HepG2 (cell line): ENCODE results near the gene GRAMD1A. TPM values are rescaled to one million over a fixed set of nuclear protein-coding genes. Genes with fewer than 3 reads are reported as not detected.

ENCODE experiments used
- ATRX ChIP-seq: sonication (generic); formaldehyde crosslinking; IDR thresholded peaks from 2 replicates; pipeline ENCODE4 v1.4.0; 2020; ENCODE audit warnings: missing genetic modification reagents, borderline replicate concordance
- CBFB ChIP-seq: sonication (generic); formaldehyde crosslinking; IDR thresholded peaks from 2 replicates; pipeline ENCODE4 v1.4.0; 2020; ENCODE audit warnings: missing genetic modification reagents
- GFI1 ChIP-seq: sonication (generic); formaldehyde crosslinking; IDR thresholded peaks from 2 replicates; pipeline ENCODE4 v1.5.0; 2020; ENCODE audit warnings: missing genetic modification reagents, mild to moderate bottlenecking, borderline replicate concordance
- KLF16 ChIP-seq, 2 experiments: sonication (generic) in 1 of 2; formaldehyde crosslinking in 1 of 2; IDR thresholded peaks; 2 replicates each; pipeline versions ENCODE4 v1.6.1 to v1.8.0; 2016 to 2023; ENCODE audit warnings: missing genetic modification reagents in 2 of 2, missing compliant biosample characterization in 1 of 2
- PHB2 ChIP-seq: fragments of 450-650 bp; IDR thresholded peaks from 2 replicates; pipeline ENCODE4 v1.6.1; 2018; ENCODE audit not compliant: partially characterized antibody
- PHF20 ChIP-seq: sonication (generic); formaldehyde crosslinking; IDR thresholded peaks from 2 replicates; pipeline ENCODE4 v1.5.0; 2020; ENCODE audit warnings: mild to moderate bottlenecking, missing genetic modification reagents
- TAF1 ChIP-seq: sonication (generic); formaldehyde crosslinking; IDR thresholded peaks from 2 replicates; pipeline ENCODE4 v1.4.0; 2020; ENCODE audit warnings: missing genetic modification reagents
- U2AF1 ChIP-seq: fragments of 200-400 bp; formaldehyde crosslinking; optimal IDR thresholded peaks from 2 replicates; pipeline ENCODE3; 2017; ENCODE audit warnings: mild to moderate bottlenecking, low read depth, low read length
- U2AF2 ChIP-seq: fragments of 200-400 bp; formaldehyde crosslinking; IDR thresholded peaks from 2 replicates; pipeline ENCODE4 v1.6.1; 2017; ENCODE audit warnings: low read depth, mild to moderate bottlenecking, low read length
- ZFP36L2 ChIP-seq: sonication (generic); formaldehyde crosslinking; IDR thresholded peaks from 2 replicates; pipeline ENCODE4 v1.4.0; 2020; ENCODE audit warnings: missing genetic modification reagents
- ZFP41 ChIP-seq: sonication (generic); formaldehyde crosslinking; IDR thresholded peaks from 2 replicates; pipeline ENCODE4 v1.4.0; 2020; ENCODE audit warnings: mild to moderate bottlenecking, missing genetic modification reagents, borderline replicate concordance
- ZNF296 ChIP-seq: sonication (generic); formaldehyde crosslinking; conservative IDR thresholded peaks from 2 replicates; pipeline ENCODE4 v1.5.0; 2020; ENCODE audit warnings: mild to moderate bottlenecking, missing genetic modification reagents
- ZNF569 ChIP-seq: sonication (generic); formaldehyde crosslinking; IDR thresholded peaks from 2 replicates; pipeline ENCODE4 v1.5.0; 2020; ENCODE audit warnings: mild to moderate bottlenecking, missing genetic modification reagents, moderate library complexity, borderline replicate concordance
- ZNF670 ChIP-seq: sonication (generic); formaldehyde crosslinking; IDR thresholded peaks from 2 replicates; pipeline ENCODE4 v1.8.0; 2022; ENCODE audit warnings: mild to moderate bottlenecking, missing genetic modification reagents, borderline replicate concordance
- polyA plus RNA-seq, 8 experiments: library from polyadenylated mRNA; depleted of rRNA in 3 of 8; stranded (reverse) in 7 of 8; unstranded in 1 of 8; fragments of >200 nt; fragmentation: Illumina TruSeq in 4 of 8; extraction: Trizol in 4 of 8; gene quantifications; 2 replicates each; pipeline versions ENCODE4 v1.2.1 to v1.2.3, GENCODE V29; 2011 to 2016; ENCODE audit warnings: low read depth in 4 of 8, missing spikeins in 1 of 8, mixed read lengths in 1 of 8; ENCODE audit not compliant: insufficient read depth in 1 of 8
- total RNA-seq, 5 experiments: library from RNA; depleted of rRNA; stranded (reverse); fragments of >200 nt; fragmentation: Illumina TruSeq; extraction: Trizol; gene quantifications; 2 replicates each; pipeline ENCODE4 v1.2.3, GENCODE V29; 2016; ENCODE audit warnings: low read depth in 1 of 5
- TF ChIP-seq, protein P1 (sequence below): sonication (generic); formaldehyde crosslinking; IDR thresholded peaks from 2 replicates; pipeline ENCODE4 v1.4.0; 2020; ENCODE audit warnings: missing genetic modification reagents
- TF ChIP-seq, protein P2 (sequence below): sonication (generic); formaldehyde crosslinking; IDR thresholded peaks from 2 replicates; pipeline ENCODE4 v1.5.0; 2020; ENCODE audit warnings: missing genetic modification reagents
- TF ChIP-seq, protein P3 (sequence below): IDR thresholded peaks from 2 replicates; pipeline ENCODE4 v1.6.1; 2016
- TF ChIP-seq, protein P4 (sequence below): sonication (generic); formaldehyde crosslinking; IDR thresholded peaks from 2 replicates; pipeline ENCODE4 v1.8.0; 2022; ENCODE audit warnings: missing genetic modification reagents, mild to moderate bottlenecking, moderate library complexity, borderline replicate concordance
- TF ChIP-seq, protein P5 (sequence below): sonication (generic); formaldehyde crosslinking; IDR thresholded peaks from 2 replicates; pipeline ENCODE4 v1.4.0; 2020; ENCODE audit warnings: missing genetic modification reagents
- TF ChIP-seq, protein P6 (sequence below): fragments of 450-650 bp; IDR thresholded peaks from 2 replicates; pipeline ENCODE4 v1.6.1; 2017

Gene GRAMD1A
- total and polyA plus RNA-seq, 2 of the 13 experiments (the other 11 are each of a cell fraction or from before 2014, with no cell fraction given) = 14.7 to 181 TPM

DNA sequence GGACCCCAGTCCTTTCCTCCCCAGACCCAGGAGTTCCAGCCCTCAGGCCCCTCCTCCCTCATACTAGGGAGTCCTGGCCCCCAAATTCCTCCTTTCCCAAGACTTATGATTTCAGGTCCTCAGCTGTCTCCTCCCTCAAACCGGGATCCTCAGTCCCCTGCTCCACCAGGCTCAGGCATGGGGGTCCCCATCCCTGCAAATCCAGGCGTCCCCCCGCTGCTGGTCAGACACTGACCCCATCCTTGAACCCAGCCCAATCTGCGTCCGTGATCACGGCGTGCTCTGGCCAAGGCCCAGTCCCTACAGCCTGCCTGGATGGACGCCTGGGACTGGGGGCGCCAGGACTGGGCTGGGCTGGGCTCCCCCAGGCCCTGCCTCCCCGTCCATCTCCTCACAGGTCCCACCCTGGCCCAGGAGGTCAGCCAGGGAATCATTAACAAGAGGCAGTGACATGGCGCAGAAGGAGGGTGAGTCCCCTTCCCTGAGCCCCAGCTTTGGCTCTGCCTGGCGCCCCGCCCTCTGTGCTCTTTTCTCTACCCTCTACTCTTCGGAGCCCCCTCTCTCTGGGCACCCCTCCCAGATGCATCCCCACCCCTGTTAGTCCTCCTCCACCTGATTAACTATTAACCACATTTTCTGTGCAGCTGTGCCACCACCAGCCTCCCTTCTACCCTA is 42.1 kb downstream of the GRAMD1A start (continued):
- TF ChIP-seq, protein P1, sequence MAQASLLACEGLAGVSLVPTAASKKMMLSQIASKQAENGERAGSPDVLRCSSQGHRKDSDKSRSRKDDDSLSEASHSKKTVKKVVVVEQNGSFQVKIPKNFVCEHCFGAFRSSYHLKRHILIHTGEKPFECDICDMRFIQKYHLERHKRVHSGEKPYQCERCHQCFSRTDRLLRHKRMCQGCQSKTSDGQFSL (CRISPR knock-in tag) = no peak
- TF ChIP-seq, protein P2, sequence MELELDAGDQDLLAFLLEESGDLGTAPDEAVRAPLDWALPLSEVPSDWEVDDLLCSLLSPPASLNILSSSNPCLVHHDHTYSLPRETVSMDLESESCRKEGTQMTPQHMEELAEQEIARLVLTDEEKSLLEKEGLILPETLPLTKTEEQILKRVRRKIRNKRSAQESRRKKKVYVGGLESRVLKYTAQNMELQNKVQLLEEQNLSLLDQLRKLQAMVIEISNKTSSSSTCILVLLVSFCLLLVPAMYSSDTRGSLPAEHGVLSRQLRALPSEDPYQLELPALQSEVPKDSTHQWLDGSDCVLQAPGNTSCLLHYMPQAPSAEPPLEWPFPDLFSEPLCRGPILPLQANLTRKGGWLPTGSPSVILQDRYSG (CRISPR knock-in tag) = no peak
- TF ChIP-seq PHB2 (no peak), ZNF296 (no peak), ZNF670 (no peak), ZFP41 (CRISPR knock-in tag) (no peak), U2AF1 (no peak), GFI1 (CRISPR knock-in tag) (no peak), ATRX (CRISPR knock-in tag) (no peak), ZNF569 (CRISPR knock-in tag) (no peak), KLF16 (CRISPR knock-in tag; IDR thresholded peaks at IDR 0.05) (peak in 1 of 2 experiments; percentile 50; a peak in 1 of 4 replicates), ZFP36L2 (CRISPR knock-in tag) (no peak), TAF1 (CRISPR knock-in tag) (peak; percentile 86), PHF20 (CRISPR knock-in tag) (peak; percentile 33; the same call in 1 of the 2 replicates), CBFB (CRISPR knock-in tag) (no peak), U2AF2 (no peak)
- TF ChIP-seq, protein P3, sequence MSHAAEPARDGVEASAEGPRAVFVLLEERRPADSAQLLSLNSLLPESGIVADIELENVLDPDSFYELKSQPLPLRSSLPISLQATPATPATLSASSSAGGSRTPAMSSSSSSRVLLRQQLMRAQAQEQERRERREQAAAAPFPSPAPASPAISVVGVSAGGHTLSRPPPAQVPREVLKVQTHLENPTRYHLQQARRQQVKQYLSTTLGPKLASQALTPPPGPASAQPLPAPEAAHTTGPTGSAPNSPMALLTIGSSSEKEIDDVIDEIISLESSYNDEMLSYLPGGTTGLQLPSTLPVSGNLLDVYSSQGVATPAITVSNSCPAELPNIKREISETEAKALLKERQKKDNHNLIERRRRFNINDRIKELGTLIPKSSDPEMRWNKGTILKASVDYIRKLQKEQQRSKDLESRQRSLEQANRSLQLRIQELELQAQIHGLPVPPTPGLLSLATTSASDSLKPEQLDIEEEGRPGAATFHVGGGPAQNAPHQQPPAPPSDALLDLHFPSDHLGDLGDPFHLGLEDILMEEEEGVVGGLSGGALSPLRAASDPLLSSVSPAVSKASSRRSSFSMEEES = no peak; the same call in 1 of the 2 replicates
- TF ChIP-seq, protein P4, sequence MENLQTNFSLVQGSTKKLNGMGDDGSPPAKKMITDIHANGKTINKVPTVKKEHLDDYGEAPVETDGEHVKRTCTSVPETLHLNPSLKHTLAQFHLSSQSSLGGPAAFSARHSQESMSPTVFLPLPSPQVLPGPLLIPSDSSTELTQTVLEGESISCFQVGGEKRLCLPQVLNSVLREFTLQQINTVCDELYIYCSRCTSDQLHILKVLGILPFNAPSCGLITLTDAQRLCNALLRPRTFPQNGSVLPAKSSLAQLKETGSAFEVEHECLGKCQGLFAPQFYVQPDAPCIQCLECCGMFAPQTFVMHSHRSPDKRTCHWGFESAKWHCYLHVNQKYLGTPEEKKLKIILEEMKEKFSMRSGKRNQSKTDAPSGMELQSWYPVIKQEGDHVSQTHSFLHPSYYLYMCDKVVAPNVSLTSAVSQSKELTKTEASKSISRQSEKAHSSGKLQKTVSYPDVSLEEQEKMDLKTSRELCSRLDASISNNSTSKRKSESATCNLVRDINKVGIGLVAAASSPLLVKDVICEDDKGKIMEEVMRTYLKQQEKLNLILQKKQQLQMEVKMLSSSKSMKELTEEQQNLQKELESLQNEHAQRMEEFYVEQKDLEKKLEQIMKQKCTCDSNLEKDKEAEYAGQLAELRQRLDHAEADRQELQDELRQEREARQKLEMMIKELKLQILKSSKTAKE (CRISPR knock-in tag) = peak; percentile 38
- TF ChIP-seq, protein P5, sequence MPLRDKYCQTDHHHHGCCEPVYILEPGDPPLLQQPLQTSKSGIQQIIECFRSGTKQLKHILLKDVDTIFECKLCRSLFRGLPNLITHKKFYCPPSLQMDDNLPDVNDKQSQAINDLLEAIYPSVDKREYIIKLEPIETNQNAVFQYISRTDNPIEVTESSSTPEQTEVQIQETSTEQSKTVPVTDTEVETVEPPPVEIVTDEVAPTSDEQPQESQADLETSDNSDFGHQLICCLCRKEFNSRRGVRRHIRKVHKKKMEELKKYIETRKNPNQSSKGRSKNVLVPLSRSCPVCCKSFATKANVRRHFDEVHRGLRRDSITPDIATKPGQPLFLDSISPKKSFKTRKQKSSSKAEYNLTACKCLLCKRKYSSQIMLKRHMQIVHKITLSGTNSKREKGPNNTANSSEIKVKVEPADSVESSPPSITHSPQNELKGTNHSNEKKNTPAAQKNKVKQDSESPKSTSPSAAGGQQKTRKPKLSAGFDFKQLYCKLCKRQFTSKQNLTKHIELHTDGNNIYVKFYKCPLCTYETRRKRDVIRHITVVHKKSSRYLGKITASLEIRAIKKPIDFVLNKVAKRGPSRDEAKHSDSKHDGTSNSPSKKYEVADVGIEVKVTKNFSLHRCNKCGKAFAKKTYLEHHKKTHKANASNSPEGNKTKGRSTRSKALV (CRISPR knock-in tag) = no peak
- TF ChIP-seq, protein P6, sequence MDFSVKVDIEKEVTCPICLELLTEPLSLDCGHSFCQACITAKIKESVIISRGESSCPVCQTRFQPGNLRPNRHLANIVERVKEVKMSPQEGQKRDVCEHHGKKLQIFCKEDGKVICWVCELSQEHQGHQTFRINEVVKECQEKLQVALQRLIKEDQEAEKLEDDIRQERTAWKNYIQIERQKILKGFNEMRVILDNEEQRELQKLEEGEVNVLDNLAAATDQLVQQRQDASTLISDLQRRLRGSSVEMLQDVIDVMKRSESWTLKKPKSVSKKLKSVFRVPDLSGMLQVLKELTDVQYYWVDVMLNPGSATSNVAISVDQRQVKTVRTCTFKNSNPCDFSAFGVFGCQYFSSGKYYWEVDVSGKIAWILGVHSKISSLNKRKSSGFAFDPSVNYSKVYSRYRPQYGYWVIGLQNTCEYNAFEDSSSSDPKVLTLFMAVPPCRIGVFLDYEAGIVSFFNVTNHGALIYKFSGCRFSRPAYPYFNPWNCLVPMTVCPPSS = no peak
